GM19467 (cell line): Measurements from ENCODE around the gene SPEM3.

Experiments used
- ATAC-seq: cut with Tn5 transposase; IDR thresholded peaks from one replicate; pipeline ENCODE4 v1.9.1; 2021; ENCODE audit warnings: mild to moderate bottlenecking, moderate library complexity; ENCODE audit not compliant: unreplicated experiment

SPEM3 gene

DNA sequence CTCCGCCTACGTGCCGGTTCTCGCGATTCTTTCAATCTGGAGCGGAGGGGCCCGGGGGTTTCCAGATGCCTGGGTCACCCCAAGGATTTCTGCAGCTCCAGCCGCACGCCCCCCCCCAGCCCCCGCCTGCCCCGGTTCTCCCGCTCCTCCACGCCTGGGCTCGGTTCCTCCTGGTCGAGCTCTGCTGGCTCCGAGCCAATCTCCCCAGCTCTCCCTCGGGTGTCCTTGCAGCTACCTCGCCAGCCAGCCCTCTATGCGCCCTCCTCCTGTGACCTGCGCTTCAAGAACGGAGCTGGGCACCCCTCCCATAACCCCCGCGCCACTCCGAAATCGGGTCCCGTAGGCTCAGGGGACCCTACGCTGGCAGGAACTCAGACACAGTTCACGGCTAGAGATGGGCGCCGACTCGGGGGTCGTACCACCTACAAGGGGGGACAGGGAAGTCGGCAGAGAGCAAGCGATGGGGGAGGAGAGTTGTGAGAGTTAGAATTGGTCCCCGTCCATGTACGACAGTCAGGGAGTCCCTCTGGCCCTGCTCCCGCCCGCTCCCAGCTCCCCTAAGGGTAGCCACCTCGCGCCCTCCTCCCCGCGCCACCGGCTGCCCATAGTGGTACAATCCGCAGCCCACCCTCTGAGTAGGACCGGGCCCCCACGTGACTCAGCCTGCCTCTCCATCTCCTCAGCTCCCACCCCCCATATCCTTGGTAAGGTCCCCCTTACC, 11.6 kb downstream of the SPEM3 start:
- no peak for ATAC-seq

DNA sequence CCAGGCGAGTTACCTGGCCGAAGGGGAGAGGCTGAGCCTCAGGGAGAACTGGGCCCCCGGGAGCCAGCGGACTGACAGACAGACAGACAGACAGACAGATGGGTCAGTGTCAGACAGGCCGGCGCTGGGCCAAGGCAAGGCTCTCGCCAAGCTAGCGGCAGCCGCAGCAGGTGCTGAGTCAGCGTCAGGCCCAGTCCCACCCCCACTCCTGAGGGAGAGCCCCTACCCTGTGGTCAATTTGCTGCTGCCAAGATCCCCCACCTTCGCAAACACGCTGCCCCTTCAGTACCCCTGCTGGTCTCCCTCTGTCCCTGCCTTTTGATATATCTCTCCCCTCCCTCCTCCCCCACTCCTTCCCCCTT, 12.2 kb downstream of the SPEM3 start:
- no peak for ATAC-seq

DNA sequence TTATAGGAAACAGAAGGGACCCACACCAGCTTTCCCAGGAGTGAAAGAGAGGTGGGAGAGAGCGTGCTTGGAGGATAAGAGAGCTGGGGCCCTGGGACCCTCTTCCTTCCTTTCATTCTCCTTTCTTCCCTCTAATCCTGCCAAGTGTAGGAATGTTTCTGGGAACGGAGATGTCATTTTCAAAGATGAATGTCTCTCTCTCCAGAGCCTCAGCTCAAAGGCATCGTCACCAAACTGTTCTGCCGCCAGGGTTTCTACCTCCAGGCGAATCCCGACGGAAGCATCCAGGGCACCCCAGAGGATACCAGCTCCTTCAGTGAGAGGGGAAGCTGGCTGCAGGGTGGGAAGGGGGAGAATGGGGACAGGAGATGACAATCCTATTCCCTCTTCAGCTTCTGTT, 12.6 kb downstream of the SPEM3 start:
- no peak for ATAC-seq

DNA sequence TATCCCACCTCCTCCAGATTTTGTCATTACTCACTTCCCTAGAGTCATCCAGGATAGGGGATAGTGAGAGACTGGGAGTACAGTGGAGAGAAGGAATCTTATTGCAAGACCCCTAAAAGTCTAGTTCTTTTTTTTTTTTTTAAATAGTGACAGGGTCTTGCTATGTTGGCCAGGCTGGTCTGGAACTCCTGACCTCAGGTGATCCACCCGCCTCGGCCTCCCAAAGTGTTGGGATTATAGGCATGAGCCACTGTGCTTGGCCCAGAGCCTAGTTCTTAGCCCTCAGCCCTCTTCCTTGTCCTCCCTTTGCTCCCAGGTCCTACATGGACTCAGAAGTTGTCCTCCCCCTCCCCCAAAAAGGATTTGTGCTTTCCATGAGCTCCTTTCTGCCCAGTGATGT, 13.5 kb downstream of the SPEM3 start:
- no peak for ATAC-seq

DNA sequence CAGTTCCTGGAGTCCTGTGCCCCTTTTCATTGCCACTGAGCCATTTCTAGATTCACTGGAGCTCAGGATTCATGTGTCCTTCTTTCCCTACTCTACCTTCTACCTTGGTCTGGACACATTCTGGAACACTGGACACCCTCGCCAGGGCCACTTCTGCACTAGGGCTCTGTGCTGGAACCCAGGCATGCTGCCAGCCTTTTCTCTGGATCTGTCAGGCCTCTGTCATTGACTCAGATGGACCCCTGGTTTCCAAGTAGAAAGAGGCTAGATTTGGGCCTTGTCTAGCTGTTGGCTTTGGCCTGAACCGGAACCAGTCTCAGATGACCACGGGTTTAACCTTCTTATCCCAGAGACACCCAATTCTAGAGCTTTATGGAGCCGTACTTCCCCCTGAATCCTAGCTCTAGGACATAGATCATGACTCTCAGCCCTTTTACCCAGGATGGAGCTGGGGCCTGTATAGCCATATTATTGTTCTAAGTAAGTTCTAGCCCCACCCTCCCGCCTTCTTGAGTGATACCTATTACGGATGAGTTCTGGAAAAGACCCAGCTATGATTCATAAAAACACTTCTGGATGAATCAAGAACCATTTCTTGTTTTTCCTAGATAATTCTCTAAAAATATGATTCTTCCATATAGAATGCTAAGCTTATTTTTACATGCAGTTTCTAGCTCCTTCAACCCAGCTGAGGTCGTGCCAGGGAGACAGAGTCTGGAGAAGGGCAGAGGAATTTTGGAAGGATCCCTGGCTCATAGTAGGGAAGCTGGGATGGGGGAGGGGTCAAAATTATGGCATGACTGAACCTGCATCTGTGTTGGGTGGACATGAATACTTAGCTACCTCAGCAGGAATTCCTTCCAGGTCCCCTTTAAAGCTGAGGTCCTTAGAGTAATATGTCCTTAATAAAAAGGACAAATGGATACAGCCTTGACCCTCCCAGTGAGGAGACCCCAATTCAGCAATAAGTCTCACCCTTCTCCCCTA, 15.1 kb downstream of the SPEM3 start:
- ATAC-seq = no peak

DNA sequence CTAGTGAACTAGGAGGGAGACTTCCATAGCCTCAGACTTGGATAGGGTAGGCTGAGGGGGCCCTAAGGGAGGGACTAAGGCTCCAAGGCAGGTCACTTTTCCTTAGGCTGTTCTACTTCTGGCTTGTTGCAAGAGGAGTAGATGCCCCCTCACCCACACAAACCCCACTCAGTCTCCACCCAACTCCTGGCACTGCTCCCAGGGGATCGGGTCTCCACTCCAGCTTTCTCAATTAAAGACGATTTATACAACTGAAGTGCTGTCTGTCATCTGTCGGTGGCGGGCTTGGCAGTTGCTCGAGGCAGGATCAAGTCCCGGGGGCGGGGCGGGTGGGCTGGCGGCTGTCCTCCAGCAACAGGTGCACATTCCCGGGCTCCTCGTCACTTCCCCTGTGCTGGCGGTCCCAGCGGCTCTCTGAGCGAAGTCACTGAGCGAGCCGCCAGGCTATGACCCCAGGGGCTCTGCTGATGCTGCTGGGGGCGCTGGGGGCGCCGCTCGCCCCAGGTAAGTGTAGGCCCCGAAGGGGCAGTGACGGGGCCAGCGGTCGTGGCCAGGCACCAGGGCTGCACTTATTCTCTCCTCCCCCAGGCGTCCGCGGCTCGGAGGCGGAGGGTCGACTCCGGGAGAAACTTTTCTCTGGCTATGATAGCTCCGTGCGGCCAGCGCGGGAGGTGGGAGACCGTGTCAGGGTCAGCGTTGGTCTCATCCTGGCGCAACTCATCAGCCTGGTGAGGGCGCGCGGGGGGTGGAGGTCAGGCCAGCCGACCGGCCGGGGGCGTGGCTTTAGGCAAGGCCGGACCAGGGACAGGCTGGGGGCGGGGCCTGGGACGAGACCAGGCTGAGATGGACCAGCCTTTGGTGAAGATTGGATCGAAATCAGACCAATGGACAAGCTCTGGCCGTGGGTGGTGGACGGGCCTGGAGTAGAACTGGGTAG, 16.3 kb downstream of the SPEM3 start, which contains the start of gene CHRNB1:
TSS of gene CHRNB1 (plus strand) at position 380 of the 937 bp plus-strand sequence. CDS start at position 447, 67 bp downstream.
- no peak for ATAC-seq

DNA sequence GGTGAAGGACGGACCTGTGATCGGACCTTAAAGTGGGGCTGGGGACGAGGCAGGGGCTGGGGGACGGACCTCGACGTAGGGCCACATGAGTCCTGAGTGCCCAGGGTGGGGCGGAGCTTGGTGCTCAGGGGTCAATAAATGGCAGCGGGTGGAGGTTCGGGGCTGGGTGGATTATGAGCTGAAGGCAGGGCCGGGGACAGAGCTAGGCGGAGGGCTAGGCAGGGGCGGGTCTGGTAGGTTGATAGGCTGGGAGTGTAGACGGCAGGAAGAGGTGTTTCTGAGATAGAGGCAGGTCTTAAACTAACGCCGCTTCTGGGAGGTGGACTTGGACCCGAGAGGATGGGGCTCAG, 16.9 kb downstream of the SPEM3 start:
- no peak for ATAC-seq

DNA sequence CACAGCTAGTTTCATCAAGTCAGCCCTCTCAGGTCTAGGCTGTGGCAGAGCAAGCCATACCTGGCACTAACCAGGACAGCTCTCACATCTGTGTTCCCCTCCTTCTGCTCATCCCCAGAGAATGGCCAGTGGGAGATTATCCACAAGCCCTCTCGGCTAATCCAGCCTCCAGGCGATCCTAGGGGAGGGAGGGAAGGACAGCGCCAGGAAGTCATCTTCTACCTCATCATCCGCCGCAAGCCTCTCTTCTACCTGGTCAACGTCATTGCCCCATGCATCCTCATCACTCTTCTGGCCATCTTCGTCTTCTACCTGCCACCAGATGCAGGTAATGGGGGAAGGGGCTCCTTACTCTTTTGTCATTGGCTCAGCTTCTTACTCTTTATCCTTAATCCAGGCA, 19.8 kb downstream of the SPEM3 start:
- no peak for ATAC-seq

DNA sequence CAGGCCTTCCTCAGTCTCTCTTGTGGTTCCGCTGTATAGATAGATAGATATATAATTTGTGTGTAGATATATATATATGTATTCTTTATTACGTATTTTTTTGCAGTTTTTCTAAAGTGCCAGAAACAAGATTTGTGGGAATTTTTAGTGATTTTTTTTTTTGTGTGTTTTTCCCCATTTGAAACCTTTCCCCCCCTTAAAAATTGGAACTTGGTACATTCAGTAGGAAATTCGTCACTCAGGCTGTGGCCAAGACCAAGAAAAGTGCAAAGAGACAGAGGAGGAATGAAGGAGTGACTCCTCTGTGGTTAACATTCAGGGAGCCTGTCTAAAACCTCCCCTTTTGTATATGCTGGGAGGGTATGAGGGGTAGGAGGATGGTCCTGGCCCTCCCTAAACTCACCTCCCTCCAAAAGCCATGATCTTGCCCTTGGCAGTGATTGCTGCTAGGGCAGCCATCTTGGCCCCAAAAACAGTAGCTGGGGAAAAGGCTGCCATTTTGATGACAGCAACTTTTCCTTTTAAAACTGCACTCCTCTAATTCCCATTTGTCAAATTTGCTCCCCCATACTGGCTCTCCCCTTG, 31.4 kb downstream of the SPEM3 start:
- ATAC-seq = no peak

DNA sequence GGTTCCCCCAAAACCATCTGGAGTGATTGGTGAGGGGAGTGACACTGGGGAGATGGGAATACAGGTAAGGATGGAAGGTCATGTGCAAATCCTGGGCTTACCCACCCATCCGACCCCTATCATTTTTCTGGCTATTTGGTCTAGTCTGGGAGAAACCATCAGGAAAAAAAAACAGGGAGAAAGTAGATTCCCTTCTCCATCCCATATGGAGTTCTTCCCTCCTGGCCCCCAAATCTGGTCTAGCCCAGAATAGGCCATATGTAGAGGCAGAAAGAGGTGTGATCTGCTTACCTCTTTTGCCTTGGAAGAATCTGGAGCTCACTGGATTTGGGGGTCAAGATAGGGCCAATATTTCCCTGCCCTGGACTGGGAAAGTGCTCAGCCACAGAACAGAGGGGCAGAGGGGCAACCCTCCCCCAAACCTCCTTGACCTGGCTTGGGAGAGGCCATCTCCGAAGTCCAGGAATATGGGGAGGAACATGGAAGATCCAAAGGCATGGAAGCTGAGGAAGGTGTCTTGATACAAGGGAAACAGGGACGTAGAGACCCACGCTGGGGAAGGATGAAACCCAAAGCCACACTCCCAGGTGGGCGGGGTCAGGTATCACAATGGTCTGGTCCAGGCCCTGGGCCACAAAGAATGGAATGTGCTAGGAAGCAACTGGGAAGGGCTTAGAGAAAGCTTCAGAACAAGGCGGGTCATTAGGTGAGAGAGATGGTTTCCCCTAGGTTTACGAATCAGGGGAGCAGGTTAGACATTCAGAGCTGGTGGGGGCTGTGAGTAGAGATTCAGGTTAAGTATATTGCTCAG, 32.4 kb downstream of the SPEM3 start:
- ATAC-seq = no peak

DNA sequence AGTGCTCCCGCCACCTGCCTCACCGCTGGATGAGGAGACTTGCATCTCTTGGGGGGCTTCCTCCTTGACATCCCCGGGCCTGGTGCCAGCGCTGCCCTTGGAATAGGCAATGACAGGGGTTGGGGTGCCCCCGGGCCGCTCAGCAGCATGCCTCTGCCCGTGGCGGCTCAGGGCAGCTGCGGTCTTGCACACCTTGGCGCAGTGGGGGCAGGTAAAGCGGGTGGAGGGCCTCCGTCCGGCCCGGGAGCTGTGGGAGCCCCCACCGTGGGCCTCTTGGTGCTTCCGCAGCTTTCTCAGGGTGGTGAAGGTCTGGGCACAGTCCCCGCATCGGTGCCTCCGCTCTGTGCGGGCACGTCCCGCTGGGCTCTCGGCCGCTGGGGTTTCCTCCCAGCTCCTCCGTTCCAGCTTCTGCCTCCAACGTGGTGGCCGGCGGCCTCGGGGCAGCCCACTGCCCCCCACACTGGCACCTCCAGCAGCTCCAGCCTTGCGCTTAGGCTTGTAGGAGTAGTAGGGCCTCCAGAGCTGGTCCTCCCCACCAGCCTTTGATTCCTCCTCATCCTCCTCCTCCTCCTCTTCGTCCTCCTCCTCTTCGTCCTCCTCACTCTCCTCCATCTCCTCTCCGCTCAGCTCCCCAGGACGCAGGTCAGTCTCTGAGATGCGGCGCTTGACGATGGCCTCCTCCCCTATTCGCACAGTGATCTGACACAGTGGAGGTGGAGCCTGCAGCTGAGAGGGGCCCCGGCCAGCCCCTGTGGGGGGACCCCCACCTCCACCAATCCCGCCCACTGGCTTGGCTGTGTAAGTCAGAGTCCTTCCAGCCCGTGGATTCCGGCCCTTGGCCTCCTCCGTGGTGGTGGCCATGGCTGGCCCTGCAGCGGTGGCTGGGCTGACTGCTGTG, 34.1 kb downstream of the SPEM3 start:
- no peak for ATAC-seq

DNA sequence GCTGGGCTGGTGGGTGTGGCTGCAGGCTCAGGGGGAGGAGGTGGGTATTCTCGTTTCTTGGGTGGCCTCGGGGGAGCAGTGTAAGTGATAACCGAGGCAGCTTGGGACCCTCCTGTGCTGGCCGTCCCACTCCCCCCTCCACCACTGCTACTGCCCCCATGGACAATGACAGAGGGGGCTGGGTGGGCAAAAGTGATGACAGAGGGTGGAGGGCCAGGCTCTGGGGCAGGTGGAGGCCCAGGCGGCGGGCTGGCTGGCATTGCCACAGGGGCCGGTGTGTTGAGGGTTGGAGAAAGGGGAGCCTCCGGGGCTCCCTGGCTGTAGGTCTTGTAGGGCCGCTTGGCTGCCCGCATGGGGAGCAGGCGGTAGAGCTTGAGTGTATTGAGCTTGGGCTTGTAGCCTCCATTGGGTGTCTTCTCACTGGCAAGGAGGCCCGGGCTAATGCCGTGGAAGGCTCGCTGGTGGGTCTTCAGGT, 34.8 kb downstream of the SPEM3 start:
- no peak for ATAC-seq

DNA sequence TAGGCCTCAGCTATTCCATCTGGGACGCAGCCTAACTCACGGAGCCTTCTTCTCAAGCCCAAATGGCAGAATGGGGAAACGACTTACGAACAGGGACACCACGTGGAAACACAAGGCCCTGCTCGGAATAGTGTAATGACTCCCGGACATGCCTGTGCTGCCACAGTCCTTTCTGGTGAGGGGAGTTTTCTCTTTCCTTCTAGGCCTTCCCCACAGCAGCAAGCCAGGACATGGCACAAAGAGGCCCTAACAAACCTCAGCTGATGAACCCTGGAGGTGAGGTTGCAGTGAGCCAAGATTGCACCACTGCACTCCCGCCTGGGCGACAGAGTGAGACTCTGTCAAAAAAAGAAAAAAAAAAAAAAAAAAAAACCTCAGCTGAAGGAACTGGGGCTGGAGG, 35.4 kb downstream of the SPEM3 start:
- no peak for ATAC-seq

DNA sequence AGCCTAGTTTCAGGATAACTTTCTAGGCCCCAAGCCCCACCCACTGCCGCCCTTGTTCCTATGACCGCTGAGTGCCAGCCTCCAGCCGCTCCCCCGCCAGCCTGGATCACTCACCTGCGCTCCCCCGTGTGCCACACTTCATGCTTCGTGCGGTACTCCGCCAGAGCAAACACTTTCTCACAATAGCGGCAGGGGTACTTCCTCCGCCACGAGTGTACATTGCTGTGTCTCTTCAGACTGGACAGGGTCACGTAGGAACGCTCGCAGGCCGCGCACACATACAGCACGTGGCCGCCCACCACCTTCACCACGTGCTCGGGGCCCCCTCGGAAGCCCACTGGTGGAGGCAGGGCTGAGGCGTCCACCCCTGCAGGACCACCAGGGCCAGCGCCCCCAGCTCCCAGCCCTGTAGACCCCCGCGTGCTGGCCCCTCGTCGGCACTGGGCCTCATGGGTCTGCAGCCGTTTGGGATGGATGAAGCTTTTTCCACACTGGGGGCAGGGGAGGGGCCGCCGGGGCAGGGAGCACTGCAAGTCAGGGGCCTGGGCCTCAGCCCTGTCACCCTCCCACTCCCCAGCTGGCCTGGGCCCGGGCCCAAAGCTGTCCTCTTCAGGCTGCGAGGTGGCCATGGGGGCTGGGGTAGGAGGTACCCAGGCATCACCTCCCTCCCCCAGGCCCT, 37.1 kb downstream of the SPEM3 start:
- ATAC-seq = no peak

DNA sequence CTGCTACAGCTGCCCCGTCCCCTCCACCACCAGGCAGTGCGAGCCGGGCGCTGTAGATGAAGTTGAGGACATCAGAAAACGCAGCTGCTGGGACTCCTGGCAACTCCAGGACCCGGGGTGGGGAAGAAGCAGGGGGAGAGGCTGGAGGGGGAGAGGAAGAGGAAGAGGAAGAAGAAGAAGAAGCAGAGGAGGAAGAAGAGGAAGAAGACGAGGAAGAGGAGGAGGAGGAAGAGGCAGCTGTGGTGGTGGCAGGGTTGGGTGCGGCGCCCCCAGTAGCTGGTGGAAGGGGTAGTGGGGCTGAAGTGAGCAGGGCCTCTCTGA, 37.6 kb downstream of the SPEM3 start:
- no peak for ATAC-seq

DNA sequence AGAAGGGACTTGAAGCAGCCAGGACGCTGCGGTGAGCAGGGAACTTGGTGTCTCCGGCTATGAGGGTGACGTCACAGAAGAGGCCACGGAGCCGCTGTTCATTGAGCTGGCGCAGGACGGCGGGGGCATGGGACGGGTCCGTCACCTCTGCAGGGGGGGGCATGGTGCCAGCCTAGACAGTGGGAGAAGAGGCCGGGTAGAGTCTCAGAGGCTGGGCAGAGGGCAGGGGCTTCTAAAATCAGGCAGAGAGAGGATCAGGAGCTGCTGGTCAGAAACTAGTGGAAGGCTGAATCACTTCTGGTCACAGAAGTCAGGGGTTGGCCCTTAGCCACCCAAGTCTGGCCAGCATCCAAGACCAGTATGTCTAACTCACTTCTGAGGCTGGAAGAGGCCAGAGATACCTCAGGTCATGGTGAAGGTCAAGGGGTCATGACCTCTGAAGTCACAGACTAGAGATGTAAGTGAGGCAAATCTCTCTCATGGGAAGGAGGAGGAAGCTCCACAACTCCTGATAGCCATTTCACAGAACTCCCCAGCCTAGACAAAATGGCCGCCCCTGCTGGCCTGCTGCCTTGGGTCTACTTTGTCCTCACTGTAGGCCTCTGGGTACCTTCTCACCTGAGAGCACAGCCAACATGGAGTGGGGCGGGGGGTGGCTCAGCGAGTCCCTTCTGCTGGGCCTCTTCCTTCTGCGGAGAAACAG, 38.1 kb downstream of the SPEM3 start:
- no peak for ATAC-seq

DNA sequence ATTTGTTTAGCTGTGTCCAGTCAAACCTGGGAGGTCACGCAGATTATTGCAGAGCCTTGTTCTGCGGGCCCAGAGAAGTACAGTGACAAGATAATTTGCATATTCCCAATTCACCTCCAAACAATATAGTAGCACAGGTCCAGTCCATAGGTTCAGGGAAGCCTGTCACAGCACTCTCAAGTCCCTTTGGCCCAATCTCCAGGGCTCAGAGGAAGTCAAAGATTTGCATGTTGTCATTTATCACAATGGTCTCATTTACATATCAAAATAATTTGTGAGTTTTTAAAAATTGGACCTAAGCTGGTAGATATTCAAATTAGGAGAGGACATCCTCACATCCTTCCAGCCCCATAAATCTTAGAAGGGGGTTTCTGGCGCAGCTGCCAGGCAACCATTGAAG, 38.8 kb downstream of the SPEM3 start:
- no peak for ATAC-seq

DNA sequence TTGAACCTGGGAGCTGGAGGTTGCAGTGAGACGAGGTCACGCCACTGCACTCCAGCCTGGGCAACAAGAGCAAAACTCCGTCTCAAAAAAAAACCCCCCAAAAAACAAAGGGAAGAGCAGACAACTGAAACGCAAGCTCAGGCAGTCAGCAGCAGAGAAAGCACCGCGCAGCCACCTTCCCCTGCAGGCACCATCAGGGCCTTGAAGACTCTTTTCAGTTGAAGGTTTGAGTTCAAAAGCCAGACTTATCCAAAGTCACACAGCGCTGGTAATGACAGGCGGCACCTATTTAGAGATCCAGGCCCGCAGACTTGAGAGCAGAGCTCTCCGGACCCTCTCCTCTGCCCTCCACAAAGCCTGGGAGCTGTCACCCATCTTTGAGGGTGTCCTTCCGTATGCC, 39.6 kb downstream of the SPEM3 start:
- ATAC-seq = no peak
